KBM-7 (cell line): Measurements from ENCODE around the gene WDR88.
"Not testable (repeated sequence)": the region's sequence is repeated elsewhere in the genome, so short reads cannot be mapped to it uniquely, and the experiment has no call there.

Experiments
- DNase-seq: peaks from one replicate; pipeline ENCODE4 v3.0.0-alpha.2; 2015
- in situ Hi-C: fragments of 300-500 bp; cut with MboI; formaldehyde crosslinking; loops from 2 replicates; pipeline ENCODE4 v1.14.3; 2020; ENCODE audit warnings: low sequenced_read_pairs, low pct_unique_long_range_greater_than_20kb, mixed read lengths

The WDR88 gene

DNA sequence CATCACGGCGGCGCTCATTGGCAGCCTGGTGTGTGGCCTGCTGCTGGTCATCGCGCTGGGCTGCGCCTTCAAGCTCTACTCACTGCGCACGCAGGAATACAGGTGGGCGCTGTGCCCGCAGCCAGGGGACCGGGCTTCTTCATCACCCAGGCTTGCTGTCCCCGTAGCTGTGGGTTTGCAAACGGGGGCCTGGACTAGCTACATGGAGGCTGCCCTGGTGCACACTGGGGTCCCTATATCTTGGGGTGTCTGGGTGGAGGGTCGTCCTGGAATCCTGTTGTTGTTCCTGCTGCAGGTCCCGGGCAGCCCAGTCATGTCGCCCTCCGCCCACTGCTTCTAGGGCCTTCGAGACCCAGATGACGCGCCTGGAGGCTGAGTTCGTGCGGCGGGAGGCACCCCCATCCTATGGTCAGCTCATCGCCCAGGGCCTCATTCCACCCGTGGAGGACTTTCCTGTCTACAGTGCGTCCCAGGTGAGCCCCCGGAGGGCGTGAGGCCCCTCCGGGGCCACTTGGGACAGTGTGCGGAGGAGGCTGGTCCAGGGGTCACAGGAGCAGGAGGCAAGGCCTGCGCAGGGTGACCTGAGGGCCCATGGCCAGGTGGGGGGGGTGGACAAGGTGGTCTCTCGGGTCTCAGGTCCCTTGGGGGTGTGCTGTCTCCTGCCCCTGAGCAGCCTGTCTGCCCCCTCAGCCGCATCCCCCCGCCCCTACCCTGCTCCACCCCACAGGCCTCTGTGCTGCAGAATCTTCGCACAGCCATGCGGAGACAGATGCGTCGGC, 74.5 kb downstream of the WDR88 start:
- no peak for DNase-seq
- in situ Hi-C loops = no loop called here

DNA sequence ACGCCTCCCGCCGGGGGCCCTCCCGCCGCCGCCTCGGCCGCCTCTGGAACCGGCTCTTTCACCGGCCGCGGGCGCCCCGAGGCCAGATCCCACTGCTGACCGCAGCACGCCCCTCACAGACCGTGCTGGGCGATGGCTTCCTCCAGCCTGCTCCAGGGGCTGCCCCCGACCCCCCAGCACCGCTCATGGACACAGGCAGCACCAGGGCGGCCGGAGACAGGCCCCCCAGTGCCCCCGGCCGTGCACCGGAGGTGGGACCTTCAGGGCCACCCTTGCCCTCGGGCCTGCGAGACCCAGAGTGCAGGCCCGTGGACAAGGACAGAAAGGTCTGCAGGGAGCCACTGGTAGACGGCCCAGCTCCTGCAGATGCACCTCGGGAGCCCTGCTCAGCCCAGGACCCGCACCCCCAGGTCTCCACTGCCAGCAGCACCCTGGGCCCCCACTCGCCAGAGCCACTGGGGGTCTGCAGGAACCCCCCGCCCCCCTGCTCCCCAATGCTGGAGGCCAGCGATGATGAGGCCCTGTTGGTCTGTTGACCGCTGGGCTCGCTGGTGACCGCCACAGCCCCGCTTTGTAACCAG, 75.2 kb downstream of the WDR88 start:
- DNase-seq = no peak
- in situ Hi-C loops = no loop called here

DNA sequence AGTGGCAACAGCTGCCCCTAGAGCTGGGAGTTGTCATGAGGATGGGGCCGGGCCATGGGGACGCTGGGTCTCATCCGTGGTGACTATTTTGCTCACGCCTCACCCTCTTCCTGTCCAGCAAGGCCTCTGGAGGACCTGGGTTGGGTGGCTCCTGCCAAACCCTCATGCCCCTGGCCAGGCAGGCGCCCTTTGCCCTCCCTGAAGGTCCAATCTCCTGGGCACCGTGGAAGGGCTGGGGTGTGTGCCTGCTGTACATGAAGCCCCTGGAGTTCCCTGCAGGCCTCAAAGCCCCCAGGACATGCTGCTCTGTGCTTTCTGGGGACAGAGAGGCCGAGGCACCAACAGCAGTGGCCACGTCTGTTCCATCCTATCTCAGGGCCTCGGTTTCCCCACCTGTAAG, 76.0 kb downstream of the WDR88 start:
- in situ Hi-C loops = no loop called here
- DNase-seq = no peak

DNA sequence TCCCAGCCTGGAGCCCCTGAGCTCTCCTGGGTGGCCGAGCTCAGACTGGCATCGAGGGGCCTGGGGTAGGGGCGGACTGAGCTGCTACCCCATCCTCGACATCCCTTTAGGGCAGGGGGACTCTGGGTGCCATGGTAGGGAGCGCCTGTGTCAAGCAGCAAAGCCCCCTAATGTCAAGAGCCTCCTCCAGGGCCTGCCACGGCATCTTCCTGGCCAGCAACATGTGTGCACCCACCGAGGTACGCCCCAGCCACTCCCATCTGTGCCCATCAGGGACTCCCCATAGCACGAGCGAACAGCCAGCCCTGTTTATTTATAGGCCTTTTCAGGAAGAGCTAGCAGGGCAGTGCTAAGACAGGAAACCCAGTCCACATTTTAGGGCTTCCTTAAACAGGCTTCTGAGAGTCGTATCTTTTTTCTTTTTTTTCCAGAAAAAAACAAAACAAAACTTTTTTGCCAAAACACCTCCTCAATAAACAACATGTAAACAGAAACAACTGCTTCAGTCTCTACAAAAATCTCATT, 76.5 kb downstream of the WDR88 start:
- DNase-seq = peak; percentile 31
- in situ Hi-C loops = no loop called here

DNA sequence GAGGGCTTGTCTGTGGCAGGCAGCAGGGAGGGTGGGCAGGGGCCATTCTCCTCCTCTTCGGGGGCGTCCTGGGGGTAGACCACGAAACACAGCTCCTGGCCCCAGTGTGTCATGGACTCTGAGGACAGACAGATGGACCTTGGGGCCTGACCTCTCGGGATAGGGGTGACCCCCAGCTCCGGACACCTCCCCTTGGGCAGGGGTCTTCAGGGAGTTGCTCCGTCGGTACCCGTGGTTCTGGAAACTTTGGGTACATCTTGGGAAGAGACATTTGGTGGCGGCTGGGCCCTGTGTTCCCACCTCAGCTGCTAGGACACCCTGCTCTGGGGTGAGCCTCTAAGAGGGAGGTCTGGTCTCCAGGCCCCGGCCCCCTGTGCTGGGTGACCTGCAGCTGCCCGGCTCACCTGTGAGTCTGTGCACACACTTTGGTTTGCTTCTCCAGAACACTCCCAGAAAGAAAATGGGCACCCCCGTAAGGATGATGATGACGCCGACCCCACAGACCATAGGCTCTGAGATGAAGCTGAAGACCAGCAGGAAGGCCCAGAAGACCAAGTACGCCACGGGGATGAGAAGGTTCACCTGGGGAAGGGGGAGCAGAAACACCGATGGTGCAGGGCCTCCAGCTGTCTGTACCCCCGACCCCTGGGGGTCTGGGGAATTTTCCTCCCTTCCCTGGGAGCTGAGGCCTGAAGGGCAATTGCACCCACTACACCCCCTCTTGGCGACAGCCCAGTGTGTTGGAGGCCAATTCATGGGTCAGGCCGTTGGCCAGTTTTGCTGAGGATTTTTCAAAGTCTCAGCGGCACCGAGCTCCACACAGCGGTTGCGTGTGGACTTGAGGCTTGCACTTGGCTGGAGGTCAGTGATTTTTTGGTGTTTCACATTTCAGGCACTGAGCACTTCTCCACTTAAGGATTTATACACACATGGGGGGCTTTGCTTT, 77.3 kb downstream of the WDR88 start:
- in situ Hi-C loops = no loop called here
- DNase-seq = no peak

DNA sequence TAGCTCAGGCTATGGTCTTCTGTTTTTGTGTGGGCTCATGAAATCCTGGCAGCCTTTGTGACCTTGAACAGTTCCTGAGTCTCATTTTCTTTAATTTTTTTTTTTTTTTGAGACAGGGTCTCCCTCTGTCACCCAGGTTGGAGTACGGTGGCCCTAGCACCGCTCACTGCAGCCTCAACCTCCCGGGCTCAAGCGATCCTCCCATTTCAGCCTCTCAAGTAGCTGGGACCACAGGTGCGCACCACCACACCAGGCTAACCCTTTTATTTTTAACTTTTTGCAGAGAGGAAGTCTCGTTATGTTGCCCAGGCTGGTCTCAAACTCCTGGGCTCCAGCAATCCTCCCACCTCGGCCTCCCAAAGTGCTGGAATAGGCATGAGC, 77.9 kb downstream of the WDR88 start:
- in situ Hi-C loops, DNase-seq: not testable (repeated sequence)

DNA sequence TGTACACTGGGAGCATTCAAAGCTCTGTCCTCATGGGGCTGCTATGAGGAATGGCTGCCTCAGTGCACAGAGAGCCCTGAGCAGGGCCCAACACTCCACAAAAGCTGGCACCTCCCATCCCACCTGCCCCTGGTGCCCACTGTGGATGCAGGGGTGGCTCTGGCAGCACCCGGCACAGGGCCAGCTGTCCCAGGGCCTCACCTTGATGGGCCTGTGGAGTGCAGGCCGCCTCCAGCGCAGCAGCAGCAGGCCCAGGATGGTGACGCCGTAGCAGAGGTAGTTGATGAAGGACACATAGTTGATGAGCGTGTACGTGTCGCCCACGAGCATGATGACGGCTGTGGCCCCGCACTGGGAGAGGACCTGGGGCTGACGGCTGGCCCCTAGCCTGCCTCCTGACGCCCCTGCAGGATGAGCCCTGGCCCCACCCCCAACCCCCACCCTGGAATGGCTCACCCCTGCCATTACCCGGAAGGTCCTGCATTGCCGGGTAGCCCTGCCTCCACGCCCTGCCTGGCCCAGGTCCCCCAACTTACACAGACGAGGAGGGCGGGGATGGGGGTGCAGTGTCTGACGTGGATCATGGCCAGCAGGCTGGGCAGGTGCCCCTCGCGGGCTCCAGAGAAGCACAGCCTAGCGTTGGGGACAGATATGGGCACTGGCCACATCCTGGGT, 78.5 kb downstream of the WDR88 start:
- in situ Hi-C loops = no loop called here
- DNase-seq = no peak

DNA sequence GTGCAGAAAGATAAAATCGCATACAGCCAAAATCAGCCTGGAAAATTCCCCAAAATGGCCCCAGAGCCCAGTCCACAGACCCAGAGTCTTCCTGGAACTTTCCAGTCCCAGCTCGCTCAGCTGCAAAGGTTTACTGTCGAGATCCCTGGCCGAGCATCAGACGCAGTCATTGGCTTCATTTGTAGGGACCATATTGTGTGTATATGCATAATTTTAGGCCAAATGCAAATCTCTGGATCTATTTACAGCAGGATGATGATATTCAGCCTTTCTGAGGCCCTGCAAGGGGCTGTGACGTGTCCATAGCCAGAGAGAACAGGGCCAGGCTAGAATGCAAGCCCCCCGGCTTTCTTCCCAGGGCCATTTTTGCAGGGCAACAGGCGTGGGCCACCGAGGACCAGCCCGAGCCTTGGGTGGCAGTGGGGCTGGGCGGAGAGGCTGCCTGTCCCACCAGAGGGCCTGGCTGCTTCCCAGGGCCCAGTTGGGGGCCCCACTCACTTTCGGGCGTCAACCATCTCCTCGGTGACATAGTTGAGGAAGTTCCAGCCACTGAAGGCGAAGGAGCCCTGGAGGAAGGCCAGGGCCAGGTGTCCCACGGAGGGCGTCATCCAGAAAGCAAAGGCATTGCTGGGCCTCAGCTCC, 80.0 kb downstream of the WDR88 start:
- in situ Hi-C loops = no loop called here
- no peak for DNase-seq

DNA sequence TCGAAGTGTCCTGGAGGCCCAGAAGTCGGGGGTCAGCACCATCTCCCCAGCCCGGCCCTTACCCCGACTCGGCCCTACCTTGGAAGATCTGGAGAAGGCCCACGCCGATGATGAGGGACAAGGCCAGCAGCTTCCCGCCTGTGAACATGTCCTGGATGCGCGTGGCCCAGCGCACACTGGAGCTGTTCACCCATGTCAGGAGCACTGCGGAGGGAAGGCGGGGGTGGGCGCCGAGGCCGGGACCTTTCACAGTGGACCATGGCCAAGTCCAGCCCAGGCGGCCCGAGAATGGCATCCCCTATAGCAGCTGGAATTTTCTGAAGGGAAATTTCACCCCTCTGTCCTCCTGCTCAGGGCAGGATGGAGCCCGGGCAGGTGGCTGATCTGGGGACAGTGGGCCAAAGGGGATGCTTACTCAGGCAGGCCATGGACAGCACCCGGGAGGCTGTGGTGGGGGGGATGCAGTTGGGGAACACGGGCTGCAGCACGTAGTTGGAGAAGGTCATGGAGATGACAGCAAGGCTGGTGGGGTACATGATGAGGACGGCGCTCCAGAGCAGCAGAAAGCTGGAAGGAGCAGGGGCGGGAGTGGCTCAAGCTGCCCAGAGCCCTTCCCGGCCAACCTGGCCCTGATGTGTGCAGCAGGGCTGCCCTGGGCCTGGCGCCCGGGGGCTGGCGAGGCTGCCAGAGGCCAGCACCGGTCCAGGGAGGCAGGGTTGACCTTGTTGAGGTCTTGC, 80.7 kb downstream of the WDR88 start:
- in situ Hi-C loops = no loop called here
- no peak for DNase-seq

DNA sequence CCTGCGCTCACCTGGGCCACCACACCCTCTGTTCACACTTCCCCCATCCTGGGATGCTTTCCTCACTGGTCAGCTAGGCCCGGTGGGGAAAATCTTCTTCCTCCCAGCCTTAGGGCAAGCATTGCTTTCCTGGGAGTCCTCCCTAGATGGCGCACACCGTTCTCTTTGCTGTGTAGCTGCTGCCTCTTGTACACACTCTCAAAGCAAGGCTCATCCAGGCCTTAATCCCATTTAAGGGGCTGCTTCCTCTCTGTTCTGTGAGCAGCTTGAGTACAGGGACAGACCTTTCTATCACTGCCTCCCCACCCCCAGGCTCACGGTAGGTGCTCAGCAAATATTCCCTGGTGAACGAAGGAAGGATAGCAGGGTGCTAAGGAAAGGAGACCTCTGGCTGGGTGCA, 82.7 kb downstream of the WDR88 start:
- DNase-seq = peak; percentile 32
- in situ Hi-C loops = no loop called here

DNA sequence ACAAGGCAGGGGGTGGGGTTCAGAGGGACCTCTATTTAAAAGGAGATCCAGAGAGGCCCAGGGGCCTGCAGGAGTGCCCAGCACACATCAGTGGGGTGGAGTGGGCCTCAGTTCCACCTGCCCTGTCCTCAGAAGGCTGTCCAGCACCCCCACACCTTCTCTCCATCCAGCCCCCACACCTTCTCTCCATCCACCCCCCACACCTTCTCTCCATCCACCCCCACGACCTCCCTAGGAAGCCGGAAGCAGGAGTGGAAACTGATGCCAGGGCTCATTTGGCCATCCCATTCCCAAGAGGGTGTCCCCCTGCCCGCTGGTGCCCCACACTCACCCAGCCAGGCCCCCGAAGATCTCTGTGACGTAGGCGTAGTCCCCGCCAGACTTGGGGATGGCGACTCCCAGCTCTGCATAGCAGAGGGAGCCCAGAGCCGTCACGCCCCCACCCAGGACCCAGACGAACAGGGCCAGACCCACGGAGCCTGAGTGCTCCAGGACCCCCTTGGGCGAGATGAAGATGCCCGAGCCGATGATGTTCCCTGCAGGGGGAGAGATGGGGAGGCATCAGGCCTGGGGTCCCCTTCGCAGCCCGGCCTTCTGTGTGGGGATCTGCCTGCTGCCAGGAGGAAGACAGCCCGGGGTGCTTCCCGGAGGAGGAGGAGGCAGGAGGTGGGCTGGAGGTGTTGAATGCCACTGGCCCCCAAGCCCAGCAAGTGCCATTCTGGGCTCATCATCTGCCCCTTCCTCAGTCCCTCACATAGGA, 83.7 kb downstream of the WDR88 start:
- in situ Hi-C loops = no loop called here
- no peak for DNase-seq

DNA sequence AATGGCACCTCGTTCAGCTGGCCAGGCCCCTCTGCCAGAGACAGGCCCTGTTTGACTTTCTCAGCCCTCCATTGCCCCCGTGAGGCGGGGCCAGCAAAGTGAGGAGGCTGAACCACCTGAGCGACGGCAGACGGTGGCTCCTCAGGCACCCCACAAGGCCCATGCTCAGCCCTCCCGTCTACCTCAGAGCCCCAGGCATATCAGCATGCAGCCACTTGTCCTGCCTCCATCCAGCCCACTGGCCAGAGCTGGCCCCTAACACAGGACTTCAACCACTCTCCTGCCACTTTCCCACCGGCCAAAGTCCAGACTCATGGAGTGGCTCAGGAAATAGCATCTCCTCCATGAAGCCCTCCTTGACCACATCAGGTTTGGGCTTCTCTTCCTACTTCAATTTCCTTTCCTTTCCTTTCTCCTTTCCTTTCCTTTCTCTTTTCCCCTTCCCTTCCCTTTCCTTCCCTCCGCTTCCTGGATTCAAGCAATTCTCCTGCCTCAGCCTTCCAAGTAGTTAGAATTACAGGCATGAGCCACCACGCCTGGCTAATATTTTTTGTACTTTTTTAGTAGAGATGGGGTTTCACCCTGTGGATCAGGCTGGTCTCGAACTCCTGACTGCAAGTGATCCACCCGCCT, 84.4 kb downstream of the WDR88 start:
- in situ Hi-C loops = no loop called here
- DNase-seq = no peak

DNA sequence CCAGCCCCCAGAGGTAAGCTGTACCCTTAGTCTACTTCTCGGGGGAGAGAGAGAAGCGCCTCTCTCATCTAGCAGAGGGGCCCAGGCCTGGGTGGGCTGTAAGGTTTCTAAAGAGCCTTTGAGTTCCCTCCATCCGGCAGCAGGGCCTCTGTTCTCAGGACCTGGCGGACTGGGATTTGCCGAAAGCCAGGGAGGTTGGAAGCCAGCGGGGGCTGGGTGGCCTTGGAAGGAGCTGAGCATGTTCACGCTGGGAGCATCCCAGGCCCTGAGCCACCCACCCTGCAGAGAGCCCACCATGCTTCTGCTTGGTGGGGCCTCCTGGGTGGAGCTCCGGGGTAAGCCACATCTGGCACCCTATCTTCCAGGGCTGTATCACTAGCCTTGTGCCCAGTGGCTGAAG, 86.0 kb downstream of the WDR88 start:
- DNase-seq = no peak
- in situ Hi-C loops = no loop called here

DNA sequence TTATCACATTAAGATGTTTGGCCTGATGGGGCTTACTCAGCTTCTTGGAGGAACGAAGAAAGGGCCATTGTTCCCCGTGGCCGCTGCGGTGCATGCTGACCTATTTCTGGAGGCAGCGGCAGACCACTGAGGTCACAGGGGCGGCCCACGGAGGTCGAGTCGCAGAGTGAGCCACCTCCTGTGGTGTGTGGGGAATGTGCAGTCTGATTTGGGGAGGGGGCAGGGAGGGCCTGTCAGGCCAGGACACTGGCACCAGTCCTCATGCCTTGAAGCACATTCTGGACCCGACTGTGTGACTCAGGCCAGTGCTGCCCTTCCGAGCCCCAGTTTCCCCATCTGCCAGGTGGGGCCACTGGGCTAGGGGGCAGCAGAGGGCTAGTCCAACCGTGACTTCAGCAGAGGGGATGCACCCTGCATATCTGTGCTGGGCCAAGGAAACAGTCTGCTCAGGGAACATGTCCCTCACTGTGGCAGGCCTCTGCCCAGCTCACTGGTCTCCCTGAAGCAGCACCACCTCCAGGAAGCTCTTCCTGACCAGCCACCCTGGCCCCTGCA, 87.4 kb downstream of the WDR88 start:
- in situ Hi-C loops = no loop called here
- DNase-seq = no peak

DNA sequence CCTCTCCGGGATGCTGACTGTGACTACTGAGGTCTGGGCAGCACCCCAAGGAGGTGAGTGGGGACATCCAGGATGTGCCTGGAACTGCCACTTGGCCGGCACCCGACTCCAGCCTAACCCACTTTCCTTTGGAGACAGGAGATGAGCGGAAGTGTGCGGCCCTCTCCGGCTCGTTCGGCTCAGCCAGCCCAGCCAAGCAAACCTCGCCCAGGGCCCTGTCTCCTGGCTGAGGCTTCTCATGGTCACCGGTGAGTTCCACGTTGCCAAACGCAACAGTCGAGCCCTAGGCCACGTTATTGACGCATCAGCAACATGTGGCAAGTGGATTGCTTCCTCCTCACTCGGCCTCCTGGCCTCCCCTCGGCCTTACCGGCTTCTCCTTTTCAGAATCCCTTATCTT, 88.2 kb downstream of the WDR88 start:
- in situ Hi-C loops = no loop called here
- no peak for DNase-seq

DNA sequence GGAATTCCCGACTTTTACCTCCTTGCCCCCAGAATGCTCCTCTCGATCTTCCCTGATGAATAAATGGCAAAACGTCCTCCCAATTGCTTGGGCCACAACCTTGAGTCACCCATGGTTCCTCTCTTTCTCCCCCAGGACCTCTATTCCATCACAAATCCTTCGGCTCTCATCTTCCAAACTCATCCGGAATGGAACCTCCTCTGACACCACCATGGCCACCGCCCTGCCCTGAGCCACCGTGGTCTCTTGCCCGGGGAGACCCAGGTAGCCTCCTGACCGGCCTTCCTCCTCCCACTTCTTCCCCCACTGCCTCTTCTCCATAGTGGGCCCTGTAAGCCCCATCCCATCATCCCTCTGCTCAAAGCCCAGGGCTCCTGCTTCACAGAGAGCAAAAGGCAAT, 88.8 kb downstream of the WDR88 start:
- in situ Hi-C loops = no loop called here

DNA sequence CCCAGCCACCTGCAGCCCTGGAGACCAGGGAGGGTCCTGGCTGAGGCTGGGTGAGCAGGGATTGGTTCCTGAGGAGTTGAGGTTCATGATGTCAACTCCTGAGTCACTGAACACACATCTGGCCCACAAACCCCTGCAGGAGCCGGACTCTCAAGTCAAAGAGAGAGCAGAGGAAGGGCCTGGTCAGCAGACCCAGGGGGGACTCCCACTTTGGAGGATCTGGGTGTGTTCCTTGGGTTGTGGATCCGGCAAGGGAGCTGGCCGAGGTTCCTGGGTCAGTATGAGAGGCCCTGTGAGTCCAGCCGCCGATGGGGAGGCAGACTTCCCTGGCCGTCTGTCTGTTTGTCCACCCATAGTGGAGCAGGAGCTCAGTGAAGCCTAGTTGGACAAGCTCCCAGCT, 89.7 kb downstream of the WDR88 start:
- no peak for DNase-seq
- in situ Hi-C loops = no loop called here

More for the DNA sequence above, 88.8 kb downstream of the WDR88 start:
- DNase-seq = no peak
